NCI-H1417 treated with DMSO at 0.1 percent for 48 hours (cell line): Measurements from ENCODE around the gene TRHDE.

ENCODE experiments used
- DNase-seq: peaks from one replicate; lab custom pipeline; 2025; lab: John Stamatoyannopoulos, UW

TRHDE gene

GRCh38 chr12:72323881-72324280, 51.7 kb downstream of the TRHDE start:
- no peak for DNase-seq

- no peak for DNase-seq
Observed at GRCh38 chr12:72330301-72330700, 58.1 kb downstream of the TRHDE start.

GRCh38 chr12:72330784-72331183, 58.6 kb downstream of the TRHDE start:
- DNase-seq, result no peak

- no peak for DNase-seq
Observed at GRCh38 chr12:72337382-72337781, 65.2 kb downstream of the TRHDE start.

- DNase-seq, result no peak
Observed at GRCh38 chr12:72337946-72338345, 65.8 kb downstream of the TRHDE start.

GRCh38 chr12:72338437-72338836, 66.3 kb downstream of the TRHDE start:
- DNase-seq, result no peak

GRCh38 chr12:72346363-72346944, 74.3 kb downstream of the TRHDE start:
- DNase-seq, result peak; percentile 74

- DNase-seq, result no peak
Observed at GRCh38 chr12:72349491-72349890, 77.3 kb downstream of the TRHDE start.

- DNase-seq, result no peak
Observed at GRCh38 chr12:72359416-72359815, 87.2 kb downstream of the TRHDE start.

GRCh38 chr12:72365151-72365550, 93.0 kb downstream of the TRHDE start:
- DNase-seq, result no peak

- DNase-seq, result no peak
Observed at GRCh38 chr12:72366255-72366654, 94.1 kb downstream of the TRHDE start.

- no peak for DNase-seq
Observed at GRCh38 chr12:72368298-72368697, 96.1 kb downstream of the TRHDE start.

- DNase-seq, result no peak
Observed at GRCh38 chr12:72368719-72369422, 96.7 kb downstream of the TRHDE start.

GRCh38 chr12:72369423-72369959, 97.3 kb downstream of the TRHDE start:
- no peak for DNase-seq

GRCh38 chr12:72380441-72380840, 108.3 kb downstream of the TRHDE start:
- no peak for DNase-seq

GRCh38 chr12:72388322-72388721, 116.2 kb downstream of the TRHDE start:
- DNase-seq, result no peak

GRCh38 chr12:72390146-72390545, 118.0 kb downstream of the TRHDE start:
- no peak for DNase-seq

- no peak for DNase-seq
Observed at GRCh38 chr12:72406111-72406510, 133.9 kb downstream of the TRHDE start.

- no peak for DNase-seq
Observed at GRCh38 chr12:72432037-72432604, 160.0 kb downstream of the TRHDE start.

GRCh38 chr12:72433298-72433697, 161.1 kb downstream of the TRHDE start:
- no peak for DNase-seq

- DNase-seq, result no peak
Observed at GRCh38 chr12:72434999-72435398, 162.8 kb downstream of the TRHDE start.

- no peak for DNase-seq
Observed at GRCh38 chr12:72442217-72442616, 170.0 kb downstream of the TRHDE start.

GRCh38 chr12:72444125-72444524, 172.0 kb downstream of the TRHDE start:
- DNase-seq, result no peak
